NCI-H1092 treated with DMSO at 0.1 percent for 48 hours (cell line): Measurements from ENCODE around the gene CCDC146.
"Not testable (repeated sequence)": the region's sequence is repeated elsewhere in the genome, so short reads cannot be mapped to it uniquely, and the experiment has no call there.

Source experiments
- DNase-seq: peaks from one replicate; lab custom pipeline; 2025; lab: John Stamatoyannopoulos, UW

Gene CCDC146

GRCh38 chr7:77247206-77247850 is 124.9 kb downstream of the CCDC146 start:
- peak; percentile 79 for DNase-seq

GRCh38 chr7:77248154-77248553 is 125.7 kb downstream of the CCDC146 start:
- no peak for DNase-seq

- no peak for DNase-seq
Measured at GRCh38 chr7:77252506-77252905, 130.1 kb downstream of the CCDC146 start.

GRCh38 chr7:77253151-77253550 is 130.7 kb downstream of the CCDC146 start:
- DNase-seq, result no peak

GRCh38 chr7:77254429-77254828 is 132.0 kb downstream of the CCDC146 start:
- DNase-seq, result no peak

GRCh38 chr7:77254915-77255314 is 132.5 kb downstream of the CCDC146 start:
- no peak for DNase-seq

- DNase-seq, result peak; percentile 77
Measured at GRCh38 chr7:77258014-77258413, 135.6 kb downstream of the CCDC146 start.

GRCh38 chr7:77258593-77258992 is 136.2 kb downstream of the CCDC146 start:
- DNase-seq, result peak; percentile 97

GRCh38 chr7:77262316-77262715 is 139.9 kb downstream of the CCDC146 start:
- no peak for DNase-seq

GRCh38 chr7:77265666-77266065 is 143.3 kb downstream of the CCDC146 start:
- no peak for DNase-seq

- no peak for DNase-seq
Measured at GRCh38 chr7:77266291-77266794, 143.9 kb downstream of the CCDC146 start.

GRCh38 chr7:77269360-77270093 is 147.1 kb downstream of the CCDC146 start:
- DNase-seq, result no peak

GRCh38 chr7:77270094-77270480 is 147.7 kb downstream of the CCDC146 start:
- no peak for DNase-seq

GRCh38 chr7:77271766-77272165 is 149.4 kb downstream of the CCDC146 start:
- no peak for DNase-seq

GRCh38 chr7:77275663-77276062 is 153.2 kb downstream of the CCDC146 start:
- DNase-seq, result not testable (repeated sequence)

- DNase-seq, result no peak
Measured at GRCh38 chr7:77276120-77276519, 153.7 kb downstream of the CCDC146 start.

GRCh38 chr7:77281780-77282478 is 159.5 kb downstream of the CCDC146 start:
- DNase-seq, result no peak

- DNase-seq, result no peak
Measured at GRCh38 chr7:77282897-77283296, 160.5 kb downstream of the CCDC146 start.

GRCh38 chr7:77284005-77284404 is 161.6 kb downstream of the CCDC146 start:
- no peak for DNase-seq

- no peak for DNase-seq
Measured at GRCh38 chr7:77284616-77285015, 162.2 kb downstream of the CCDC146 start.

- no peak for DNase-seq
Measured at GRCh38 chr7:77288676-77289320, 166.4 kb downstream of the CCDC146 start.

GRCh38 chr7:77289387-77289786 is 167.0 kb downstream of the CCDC146 start:
- no peak for DNase-seq
